ENCODE data around the gene ISG20L2.

The ISG20L2 gene

DNA sequence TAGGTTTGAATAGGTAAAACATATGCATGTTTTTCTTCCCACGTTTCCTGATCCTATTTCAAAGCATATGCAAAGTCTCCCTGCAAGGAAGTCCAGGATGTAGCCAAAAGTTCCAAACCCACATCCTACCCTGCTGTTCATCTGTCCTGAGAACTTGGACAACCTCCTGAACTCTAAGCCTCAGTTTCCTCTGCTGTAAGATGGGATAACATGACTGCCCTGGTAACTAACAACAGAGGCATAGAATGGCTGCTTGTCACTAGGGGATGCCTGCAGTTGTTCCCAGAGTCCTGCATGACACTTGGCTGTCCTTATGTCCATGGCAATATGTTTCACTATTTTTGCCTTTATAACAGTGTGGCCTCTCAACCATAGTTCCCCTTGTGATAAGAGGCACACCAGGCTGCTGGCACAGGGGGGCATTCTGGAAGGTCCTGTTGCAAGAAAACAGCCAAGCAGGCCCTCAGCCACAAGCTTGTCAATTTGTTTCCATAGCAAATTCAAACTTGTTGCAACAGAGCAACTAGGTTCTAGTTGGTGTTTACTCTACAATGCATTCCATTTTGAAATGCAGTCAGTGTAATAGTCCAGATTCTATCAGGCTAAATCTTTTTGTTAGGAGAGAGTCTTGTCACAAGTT lies 24.4 kb upstream of the ISG20L2 start:
- DNase-seq = no peak

DNA sequence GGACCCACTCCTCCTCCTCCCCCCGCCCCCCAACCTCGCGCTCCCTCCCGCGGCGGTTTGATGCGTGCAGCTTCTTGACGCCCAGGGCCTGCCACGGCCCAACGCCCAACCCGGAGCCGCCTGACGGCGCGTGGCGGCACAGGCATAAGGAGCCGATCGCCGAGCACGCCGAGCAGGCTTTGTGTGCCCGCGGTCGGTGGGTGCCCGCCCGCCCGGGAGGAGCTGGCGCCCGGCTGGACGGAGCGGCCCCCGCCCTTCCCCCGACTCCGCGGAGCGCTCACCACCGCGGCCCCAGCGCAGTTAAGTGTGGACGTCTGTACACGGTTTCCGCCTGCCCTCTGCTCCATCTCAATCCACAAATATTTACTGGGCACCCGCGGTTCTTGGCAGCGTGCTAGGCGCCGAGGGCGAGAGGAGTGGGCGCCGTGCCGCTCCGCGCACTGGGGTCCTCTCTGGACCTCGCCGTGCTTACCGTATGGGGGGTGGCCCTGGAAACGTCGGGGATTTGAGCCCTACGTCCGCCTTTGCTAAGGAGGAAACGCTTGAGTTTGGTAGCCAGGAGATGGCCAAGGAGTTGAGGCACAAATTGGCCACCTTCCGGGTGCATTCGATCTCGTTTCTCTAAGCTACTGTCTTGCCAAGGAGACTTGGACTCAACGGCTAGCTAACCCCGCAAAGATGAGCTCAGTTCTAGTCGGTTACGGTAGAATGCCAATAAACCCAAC lies 23.4 kb upstream of the ISG20L2 start:
- DNase-seq = peak; percentile 99

GRCh38 chr1:156751451-156751756 lies 22.8 kb upstream of the ISG20L2 start, which contains the start of gene HDGF:
TSS of gene HDGF (minus strand) at chr1:156751675. CDS start at chr1:156751429, 246 bp downstream.
- no peak for DNase-seq

DNA sequence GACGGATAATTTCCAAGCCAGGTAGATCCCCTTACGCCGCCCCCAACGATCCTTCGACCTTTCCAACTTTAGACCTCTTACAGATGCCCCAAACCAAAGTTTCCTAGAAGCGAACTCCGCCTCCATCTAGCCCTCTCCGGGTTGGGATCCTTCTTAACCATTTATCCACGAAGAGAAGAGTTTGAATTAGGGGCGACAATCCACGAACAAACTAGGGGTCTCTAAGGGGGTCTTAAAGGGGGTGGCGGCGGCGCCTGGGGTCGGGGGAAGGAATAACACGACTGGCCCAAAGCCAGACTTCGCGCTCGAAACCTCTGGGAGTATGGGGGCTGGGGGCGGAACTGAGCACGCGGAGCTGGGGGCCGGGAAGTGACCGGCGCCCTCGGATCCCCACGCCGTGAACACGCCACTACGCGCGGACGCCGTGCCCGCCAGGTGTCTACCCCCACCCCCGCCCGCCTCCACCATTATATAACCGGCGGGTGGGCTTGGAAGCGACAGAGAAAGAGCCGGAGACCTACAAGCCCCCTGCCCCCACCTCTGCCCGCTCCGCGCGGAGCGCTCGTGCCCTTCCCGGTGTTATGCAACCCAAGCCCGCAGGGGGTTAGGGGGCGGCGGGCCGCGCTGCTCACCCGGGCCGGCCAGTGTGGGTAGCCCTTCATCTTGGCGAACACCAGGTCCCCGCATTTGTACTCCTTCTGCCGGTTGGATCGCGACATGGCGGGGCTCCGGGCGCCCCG lies 22.3 kb upstream of the ISG20L2 start:
- DNase-seq = peak; percentile 51

DNA sequence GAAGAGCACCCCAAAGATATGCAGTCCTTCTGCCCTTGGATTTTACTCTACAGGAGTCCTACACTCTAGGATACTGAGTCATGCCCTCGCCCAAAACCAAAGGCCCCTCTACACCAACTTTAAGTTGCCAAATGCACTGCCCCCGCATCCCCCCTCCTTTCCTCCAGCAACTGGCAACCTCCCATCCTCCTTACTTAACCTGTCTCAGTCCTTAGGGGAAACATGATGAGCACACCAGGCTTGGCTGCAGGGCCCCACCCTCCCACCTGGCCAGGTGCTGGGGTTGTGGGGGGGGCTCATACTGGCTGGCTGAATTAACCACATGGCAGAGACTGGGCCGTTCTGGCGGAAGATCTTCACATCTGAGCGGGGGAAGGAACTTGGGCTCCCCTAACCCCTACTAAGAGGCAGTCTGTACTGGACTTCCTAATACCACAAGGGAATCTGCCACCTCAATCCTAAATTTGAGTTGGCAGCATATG lies 21.7 kb upstream of the ISG20L2 start:
- peak; percentile 51 for DNase-seq

DNA sequence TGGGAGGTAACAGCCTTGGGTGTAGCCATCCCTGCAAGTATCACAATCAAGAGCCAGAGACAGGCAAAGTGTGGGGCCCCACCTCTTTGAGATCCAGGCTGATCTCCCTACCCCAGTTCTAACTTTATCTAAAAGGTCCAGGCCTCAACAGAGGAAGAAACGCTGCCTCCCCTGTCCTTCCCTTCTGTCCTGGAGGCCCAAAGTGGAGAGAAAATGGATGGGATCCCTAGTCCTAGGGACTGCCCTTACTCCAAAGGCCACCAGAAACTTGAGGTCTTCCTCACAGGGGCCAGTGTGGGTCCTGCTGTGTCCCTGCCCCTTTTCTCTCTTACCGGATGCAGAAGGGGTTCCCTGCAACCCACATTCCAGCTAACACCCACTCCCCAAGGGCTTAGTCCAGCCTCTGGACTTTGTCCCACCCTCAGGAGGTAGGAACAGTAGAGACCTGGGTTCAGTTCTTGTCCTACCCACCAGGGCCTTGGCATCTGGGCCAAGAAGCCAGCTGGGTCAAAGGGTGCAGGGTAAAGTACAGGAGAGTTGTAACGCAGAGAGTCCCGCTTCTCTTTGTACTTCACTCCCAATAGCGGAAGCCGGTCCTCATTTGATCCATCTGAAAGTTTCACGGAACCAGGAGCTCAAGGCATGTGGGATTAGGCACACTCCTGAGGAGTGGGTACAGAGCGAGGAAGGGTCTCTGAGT lies 21.0 kb upstream of the ISG20L2 start:
- no peak for DNase-seq

DNA sequence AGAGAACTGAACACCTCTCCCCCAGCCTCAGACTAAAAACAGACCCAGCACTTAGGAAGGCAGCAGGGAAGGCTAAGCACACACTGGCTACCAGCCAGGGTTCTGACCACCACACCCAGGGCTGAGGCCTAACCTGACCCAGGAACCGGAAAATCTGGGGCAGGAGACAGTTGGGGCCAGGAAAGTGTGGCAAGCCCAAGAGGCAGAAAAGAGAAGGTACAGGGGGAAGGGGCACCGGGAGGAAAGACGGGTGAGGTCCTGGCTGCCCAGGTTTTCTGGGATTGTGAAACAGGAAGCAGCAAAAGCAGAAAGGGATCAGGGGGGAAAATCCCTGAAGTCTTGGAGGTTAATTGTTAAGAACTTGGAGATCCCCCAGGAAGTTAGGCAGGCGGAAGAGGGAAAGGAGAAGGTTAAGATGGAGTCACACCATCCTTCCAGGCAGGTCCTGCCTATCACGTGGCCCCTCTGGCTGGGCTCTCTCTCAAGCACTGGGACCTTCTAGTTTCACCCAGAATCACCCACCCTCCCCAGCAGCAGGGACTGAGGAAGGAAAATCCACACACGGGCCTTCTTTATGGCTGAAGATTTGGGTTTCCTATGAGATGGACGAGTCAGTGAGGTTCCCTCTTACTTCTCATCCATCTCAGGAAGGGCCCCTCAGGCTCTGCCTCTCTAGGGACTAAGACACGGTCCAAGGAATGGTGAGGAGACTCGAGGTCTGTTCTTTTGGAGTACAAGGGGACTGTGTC lies 20.3 kb upstream of the ISG20L2 start:
- DNase-seq = peak; percentile 55

- no peak for DNase-seq
These were observed 19.4 kb upstream of the ISG20L2 start for GRCh38 chr1:156747742-156748669.

GRCh38 chr1:156746728-156747631 lies 18.4 kb upstream of the ISG20L2 start:
- peak; percentile 66 for DNase-seq

DNA sequence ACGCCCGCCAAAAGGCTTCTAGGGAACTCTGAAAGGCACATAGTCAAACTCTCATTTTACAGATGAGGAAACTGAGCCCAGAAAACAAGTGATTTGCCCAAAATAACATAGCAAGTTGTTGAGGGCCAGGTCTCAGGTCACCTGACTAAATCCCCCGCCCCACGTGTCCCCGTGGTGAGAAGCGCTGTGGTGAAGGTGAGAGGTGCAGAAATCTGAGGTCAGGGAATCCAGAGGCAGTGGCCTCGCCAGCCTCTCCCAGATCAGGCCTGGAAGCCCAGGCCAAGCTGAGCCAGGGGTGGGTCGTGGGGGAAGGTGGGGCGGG lies 17.8 kb upstream of the ISG20L2 start:
- DNase-seq = no peak

DNA sequence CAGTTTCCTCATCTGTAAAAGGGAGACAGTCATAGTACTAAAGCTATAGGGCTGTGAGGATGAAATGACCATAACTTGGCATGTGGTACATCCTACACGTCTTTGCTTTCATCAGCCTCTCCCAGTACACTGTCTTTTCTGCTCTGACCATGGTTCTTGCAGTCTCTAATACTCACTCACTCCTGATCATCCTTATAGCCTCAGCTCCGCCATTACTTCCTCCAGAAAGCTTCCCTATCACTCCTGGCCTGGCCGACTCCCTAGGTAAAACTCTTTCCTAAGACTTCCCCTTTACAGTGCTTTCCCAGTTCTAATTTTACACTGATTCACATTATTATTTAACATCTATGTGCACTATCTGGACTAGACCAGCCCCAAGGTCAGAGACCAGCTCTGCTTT lies 17.3 kb upstream of the ISG20L2 start:
- DNase-seq = no peak

DNA sequence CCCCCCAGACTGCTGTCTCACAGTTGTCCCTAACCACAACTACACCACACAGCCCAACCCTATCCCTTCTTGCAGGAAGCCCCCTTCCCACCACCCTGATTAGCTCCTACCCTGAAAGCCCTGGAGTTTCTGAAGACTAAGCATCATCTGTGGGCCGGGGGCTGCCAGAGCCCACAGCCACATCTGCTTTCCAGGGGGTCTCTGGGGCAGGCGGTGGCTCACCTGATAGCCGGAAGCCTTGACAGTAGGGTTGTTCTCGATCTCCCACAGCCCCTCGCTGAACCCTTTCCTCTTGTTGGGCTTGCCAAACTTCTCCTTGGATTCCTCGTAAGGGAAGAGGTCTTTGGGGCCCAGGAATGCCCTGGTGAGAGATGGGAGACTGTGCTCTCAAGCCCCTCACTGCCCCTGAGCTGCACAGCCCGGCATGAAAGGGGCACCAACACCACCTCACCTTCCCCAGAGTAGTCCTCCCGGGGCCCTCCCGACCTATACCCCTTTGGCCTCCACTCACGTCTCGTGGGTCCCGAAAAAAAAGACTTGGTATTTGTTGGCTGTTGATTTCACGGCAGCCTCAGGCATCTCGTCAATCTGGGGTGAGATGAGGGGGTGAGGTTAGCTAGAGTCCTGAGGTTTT lies 16.3 kb upstream of the ISG20L2 start:
- no peak for DNase-seq

GRCh38 chr1:156744344-156744743 lies 15.8 kb upstream of the ISG20L2 start:
- no peak for DNase-seq

DNA sequence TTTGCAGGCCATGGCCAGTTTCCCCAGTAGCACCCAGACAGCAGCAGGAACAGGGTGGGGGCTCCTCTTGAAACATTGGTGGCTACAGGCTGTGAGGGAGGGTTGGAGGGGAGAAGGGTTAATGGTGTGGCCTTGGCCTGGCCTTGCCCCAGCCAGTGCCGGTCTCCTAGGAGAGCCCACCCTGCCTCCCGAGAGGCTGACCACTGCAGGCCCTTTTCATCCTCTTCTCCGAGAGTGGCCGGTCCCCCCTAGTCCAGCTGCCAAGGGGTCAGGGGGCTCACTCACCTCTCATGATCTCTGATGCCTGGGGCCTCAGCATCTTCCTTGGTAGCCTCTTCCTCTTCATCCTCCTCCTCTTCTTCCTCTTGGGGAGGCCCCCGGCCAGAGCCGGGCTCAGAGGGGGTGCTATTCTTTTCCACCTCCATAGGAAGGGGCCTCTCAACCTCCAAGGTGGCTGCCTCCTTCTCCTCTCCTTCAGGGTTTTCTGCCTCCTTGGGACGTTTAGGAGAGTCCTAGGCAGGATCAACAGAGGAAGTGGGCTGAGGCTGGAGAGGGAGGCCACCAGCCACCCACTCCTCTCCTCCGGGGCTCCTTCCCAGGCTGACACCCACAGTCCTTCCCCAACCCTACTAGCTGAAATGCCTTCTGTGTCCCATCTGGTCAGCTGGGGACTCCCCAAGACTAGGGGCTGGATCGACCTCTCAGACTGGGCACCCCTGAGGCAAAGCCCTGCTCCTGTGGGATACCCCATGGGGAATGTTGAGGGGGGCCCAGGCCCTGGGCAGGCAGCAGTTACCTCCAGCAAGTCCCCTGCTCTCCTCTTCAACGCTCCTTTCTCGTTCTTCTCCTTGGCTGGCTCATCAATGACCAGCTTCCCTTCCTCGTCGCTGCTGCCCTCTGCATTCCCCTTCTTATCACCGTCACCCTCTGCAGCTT lies 15.1 kb upstream of the ISG20L2 start:
- DNase-seq = no peak

- DNase-seq = no peak
These were observed 14.2 kb upstream of the ISG20L2 start for GRCh38 chr1:156742801-156743200.

DNA sequence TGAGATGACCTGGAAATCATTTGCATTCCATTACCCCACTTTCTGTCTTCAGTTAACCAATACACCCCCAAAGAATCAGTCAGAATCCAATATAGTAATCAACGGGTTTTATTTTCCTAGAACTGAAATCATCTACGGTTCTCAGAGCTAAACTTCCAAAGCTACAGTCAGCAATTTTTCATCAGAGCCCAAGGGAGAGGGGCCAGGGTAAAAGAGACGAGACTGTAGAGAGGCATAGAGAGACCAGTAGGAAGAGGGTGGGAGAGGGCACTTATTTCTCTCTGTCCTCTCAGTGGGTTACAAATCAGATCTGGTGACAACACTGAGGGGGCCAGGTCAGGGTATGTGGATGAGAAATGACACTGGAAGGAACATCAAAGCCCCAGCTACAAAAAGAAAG lies 13.5 kb upstream of the ISG20L2 start:
- no peak for DNase-seq

GRCh38 chr1:156741481-156741983 lies 13.0 kb upstream of the ISG20L2 start:
- no peak for DNase-seq

- DNase-seq = peak; percentile 99
These were observed 12.3 kb upstream of the ISG20L2 start, which contains the start of gene MRPL24 for GRCh38 chr1:156740741-156741480. TSS of gene MRPL24 (minus strand) at chr1:156741088. CDS start at chr1:156738704, 2,384 bp downstream.
